Measurements from ENCODE around the gene PEAK3.

PEAK3 gene

GRCh38 chr19:2317756-2318155 is 35.8 kb upstream of the PEAK3 start:
- no peak overlapping the region for H3K27ac ChIP-seq
- DNase-seq, result no peak
- peaks cover 11% of the 10 kb centered on the region for H3K36me3 ChIP-seq
- no peak overlapping the region for H3K4me3 ChIP-seq (ENCODE audit: low read depth, low read length)
- TF ChIP-seq, protein P1, sequence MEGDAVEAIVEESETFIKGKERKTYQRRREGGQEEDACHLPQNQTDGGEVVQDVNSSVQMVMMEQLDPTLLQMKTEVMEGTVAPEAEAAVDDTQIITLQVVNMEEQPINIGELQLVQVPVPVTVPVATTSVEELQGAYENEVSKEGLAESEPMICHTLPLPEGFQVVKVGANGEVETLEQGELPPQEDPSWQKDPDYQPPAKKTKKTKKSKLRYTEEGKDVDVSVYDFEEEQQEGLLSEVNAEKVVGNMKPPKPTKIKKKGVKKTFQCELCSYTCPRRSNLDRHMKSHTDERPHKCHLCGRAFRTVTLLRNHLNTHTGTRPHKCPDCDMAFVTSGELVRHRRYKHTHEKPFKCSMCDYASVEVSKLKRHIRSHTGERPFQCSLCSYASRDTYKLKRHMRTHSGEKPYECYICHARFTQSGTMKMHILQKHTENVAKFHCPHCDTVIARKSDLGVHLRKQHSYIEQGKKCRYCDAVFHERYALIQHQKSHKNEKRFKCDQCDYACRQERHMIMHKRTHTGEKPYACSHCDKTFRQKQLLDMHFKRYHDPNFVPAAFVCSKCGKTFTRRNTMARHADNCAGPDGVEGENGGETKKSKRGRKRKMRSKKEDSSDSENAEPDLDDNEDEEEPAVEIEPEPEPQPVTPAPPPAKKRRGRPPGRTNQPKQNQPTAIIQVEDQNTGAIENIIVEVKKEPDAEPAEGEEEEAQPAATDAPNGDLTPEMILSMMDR (IDR thresholded peaks at IDR 0.05; ENCODE audit: low read depth, low read length), result no peak
- no peaks in the 10 kb centered on the region for H3K27me3 ChIP-seq (ENCODE audit: insufficient read depth, low read depth, severe bottlenecking)
- peaks cover 9% of the 10 kb centered on the region for H3K9me3 ChIP-seq (ENCODE audit: severe bottlenecking)

GRCh38 chr19:2317300-2317699 is 35.3 kb upstream of the PEAK3 start:
- TF ChIP-seq, protein P1 (IDR thresholded peaks at IDR 0.05; ENCODE audit: low read depth, low read length), result no peak
- Histone ChIP-seq H3K4me3 (ENCODE audit: low read depth, low read length) (no peak overlapping the region), H3K27me3 (ENCODE audit: insufficient read depth, low read depth, severe bottlenecking) (no peaks in the 10 kb centered on the region), H3K27ac (no peak overlapping the region), H3K9me3 (ENCODE audit: severe bottlenecking) (peaks cover 9% of the 10 kb centered on the region), H3K36me3 (peaks cover 7% of the 10 kb centered on the region)
- DNase-seq, result no peak

- peak; percentile 86 for DNase-seq
- TF ChIP-seq, protein P1 (IDR thresholded peaks at IDR 0.05; ENCODE audit: low read depth, low read length), result peak; percentile 89
- Histone ChIP-seq H3K27me3 (ENCODE audit: insufficient read depth, low read depth, severe bottlenecking) (no peaks in the 10 kb centered on the region), H3K27ac (peak overlapping the region; percentile 52), H3K4me3 (ENCODE audit: low read depth, low read length) (peak overlapping the region; percentile 26), H3K9me3 (ENCODE audit: severe bottlenecking) (peaks cover 9% of the 10 kb centered on the region), H3K36me3 (no peaks in the 10 kb centered on the region)
Measured at GRCh38 chr19:2315818-2316353, 33.9 kb upstream of the PEAK3 start.

- Histone ChIP-seq H3K27me3 (ENCODE audit: insufficient read depth, low read depth, severe bottlenecking) (no peaks in the 10 kb centered on the region), H3K36me3 (no peaks in the 10 kb centered on the region), H3K9me3 (ENCODE audit: severe bottlenecking) (peaks cover 9% of the 10 kb centered on the region), H3K4me3 (ENCODE audit: low read depth, low read length) (no peak overlapping the region), H3K27ac (no peak overlapping the region)
- DNase-seq, result no peak
- TF ChIP-seq, protein P1 (IDR thresholded peaks at IDR 0.05; ENCODE audit: low read depth, low read length), result no peak
Measured at GRCh38 chr19:2315121-2315817, 33.3 kb upstream of the PEAK3 start.

- Histone ChIP-seq H3K36me3 (no peaks in the 10 kb centered on the region), H3K27ac (no peak overlapping the region), H3K4me3 (ENCODE audit: low read depth, low read length) (no peak overlapping the region), H3K9me3 (ENCODE audit: severe bottlenecking) (peaks cover 9% of the 10 kb centered on the region), H3K27me3 (ENCODE audit: insufficient read depth, low read depth, severe bottlenecking) (no peaks in the 10 kb centered on the region)
- TF ChIP-seq, protein P1 (IDR thresholded peaks at IDR 0.05; ENCODE audit: low read depth, low read length), result no peak
- no peak for DNase-seq
Measured at GRCh38 chr19:2312820-2313501, 31.0 kb upstream of the PEAK3 start.

All from WERI-Rb-1 (cell line).